Bronchial epithelial cell (primary cell): Measurements from ENCODE around the gene HSPB8. TPM values are rescaled to one million over a fixed set of nuclear protein-coding genes. Genes with fewer than 3 reads are reported as not detected.

Experiments used
- DNase-seq: peaks from one replicate; pipeline ENCODE4 v3.0.0-alpha.2; 2010; ENCODE audit warnings: low read depth
- FAIRE-seq: peaks from 2 replicates; lab custom pipeline; 2011; peaks lifted over from hg19 to GRCh38; lab: Jason Lieb, UNC
- H3K27me3 ChIP-seq: 2 replicates; pipeline ENCODE4 v1.5.1; 2011; ENCODE audit warnings: low read length; ENCODE audit not compliant: control insufficient read depth, insufficient read depth
- H3K36me3 ChIP-seq: 2 replicates; pipeline ENCODE4 v1.5.1; 2011; ENCODE audit warnings: low read length; ENCODE audit not compliant: control insufficient read depth, insufficient read depth
- H3K4me3 ChIP-seq: 2 replicates; pipeline ENCODE4 v1.5.1; 2011; ENCODE audit warnings: mild to moderate bottlenecking, low read depth, low read length, control low read depth
- total RNA-seq: library from RNA; depleted of rRNA; stranded (reverse); fragments of >200 nt; gene quantifications from 2 replicates; pipeline ENCODE4 v1.2.1, GENCODE V29; 2014
- TF ChIP-seq, protein P1 (sequence below): IDR thresholded peaks from 2 replicates; pipeline ENCODE4 v1.5.1; 2011; ENCODE audit warnings: mild to moderate bottlenecking, moderate library complexity, low read length, control low read depth, inconsistent platforms; ENCODE audit not compliant: insufficient read depth, severe bottlenecking

The HSPB8 gene, protein sequence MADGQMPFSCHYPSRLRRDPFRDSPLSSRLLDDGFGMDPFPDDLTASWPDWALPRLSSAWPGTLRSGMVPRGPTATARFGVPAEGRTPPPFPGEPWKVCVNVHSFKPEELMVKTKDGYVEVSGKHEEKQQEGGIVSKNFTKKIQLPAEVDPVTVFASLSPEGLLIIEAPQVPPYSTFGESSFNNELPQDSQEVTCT
- 0.26 and 2.4 TPM in 2 replicates for total RNA-seq

DNA sequence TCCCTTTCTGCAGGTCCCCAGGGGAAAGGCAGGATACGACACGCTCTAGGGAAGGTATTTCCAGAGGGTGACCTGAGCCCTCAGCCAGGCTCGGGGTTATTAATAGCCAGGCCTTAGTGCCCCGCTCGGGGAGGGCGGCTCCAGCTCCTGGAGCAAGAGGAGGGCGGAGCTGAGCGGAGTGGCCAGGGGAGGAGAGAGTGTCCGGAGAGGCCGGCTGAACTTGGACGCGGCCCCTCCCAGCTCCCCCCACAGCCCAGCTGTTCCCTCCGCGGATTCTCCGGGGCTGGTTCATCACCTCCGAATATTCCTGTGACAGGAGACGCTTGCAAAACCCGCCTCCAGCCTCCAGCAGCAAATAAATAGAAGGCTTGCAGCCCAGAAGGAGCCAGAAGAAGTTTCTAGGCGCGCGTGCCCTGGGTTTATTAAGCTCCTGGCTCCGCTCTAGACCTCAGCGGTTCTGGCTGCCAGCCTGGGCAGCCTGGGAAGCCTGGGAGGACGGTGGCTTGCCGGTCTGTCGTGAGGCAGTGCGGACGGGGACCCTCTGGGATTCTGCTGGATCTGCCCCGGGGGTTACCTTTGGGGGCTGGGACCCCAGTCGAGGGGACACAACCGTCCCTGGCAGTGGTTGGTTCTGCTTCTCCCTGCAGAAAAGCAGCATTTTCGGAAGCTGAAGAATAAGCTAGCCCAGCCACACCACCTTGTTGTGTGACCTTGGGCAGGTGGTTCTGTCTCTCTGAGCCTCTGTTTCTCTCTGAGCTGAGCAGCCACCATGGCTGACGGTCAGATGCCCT lies at the start of gene HSPB8:
HSPB8 (plus strand) TSS at position 388 of the 791 bp plus-strand sequence; CDS start at position 770, 382 bp downstream.
- no peaks in the 10 kb centered on the region for H3K36me3 ChIP-seq
- no peaks in the 10 kb centered on the region for H3K27me3 ChIP-seq
- peak; percentile 28 for FAIRE-seq
- H3K4me3 ChIP-seq = no peak within 1 kb of the TSS
- TF ChIP-seq, protein P1, sequence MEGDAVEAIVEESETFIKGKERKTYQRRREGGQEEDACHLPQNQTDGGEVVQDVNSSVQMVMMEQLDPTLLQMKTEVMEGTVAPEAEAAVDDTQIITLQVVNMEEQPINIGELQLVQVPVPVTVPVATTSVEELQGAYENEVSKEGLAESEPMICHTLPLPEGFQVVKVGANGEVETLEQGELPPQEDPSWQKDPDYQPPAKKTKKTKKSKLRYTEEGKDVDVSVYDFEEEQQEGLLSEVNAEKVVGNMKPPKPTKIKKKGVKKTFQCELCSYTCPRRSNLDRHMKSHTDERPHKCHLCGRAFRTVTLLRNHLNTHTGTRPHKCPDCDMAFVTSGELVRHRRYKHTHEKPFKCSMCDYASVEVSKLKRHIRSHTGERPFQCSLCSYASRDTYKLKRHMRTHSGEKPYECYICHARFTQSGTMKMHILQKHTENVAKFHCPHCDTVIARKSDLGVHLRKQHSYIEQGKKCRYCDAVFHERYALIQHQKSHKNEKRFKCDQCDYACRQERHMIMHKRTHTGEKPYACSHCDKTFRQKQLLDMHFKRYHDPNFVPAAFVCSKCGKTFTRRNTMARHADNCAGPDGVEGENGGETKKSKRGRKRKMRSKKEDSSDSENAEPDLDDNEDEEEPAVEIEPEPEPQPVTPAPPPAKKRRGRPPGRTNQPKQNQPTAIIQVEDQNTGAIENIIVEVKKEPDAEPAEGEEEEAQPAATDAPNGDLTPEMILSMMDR = no peak
- peak; percentile 20 for DNase-seq

DNA sequence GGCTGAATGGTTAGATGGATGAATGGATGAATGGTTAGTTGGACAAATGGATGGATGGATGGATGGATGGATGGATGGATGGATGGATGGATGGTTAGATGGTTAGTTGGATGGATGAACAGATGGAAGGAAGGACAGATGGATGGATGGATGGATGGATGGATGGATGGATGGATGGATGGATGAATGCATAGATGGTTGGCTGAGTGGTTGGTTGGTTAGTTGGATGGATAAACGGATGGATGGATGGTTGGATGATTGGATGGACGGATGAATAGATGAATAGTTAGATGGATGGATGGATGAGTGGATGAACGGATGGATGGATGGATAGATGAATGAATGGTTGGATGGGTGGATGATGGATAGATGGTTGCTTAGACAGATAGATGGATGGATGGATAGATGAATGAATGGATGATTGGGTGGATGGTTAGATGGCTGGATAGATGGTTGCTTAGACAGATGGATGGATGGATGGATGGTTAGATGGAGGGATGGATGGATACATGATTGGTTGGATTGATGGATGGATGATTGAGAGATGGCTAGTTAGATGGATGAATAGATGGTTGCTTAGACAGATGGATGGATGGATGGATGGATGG lies 48.8 kb upstream of the HSPB8 start:
- Histone ChIP-seq H3K4me3 (no peak overlapping the region), H3K27me3 (no peaks in the 10 kb centered on the region), H3K36me3 (no peaks in the 10 kb centered on the region)
- TF ChIP-seq, protein P1 = no peak
- FAIRE-seq = no peak
- DNase-seq = no peak

DNA sequence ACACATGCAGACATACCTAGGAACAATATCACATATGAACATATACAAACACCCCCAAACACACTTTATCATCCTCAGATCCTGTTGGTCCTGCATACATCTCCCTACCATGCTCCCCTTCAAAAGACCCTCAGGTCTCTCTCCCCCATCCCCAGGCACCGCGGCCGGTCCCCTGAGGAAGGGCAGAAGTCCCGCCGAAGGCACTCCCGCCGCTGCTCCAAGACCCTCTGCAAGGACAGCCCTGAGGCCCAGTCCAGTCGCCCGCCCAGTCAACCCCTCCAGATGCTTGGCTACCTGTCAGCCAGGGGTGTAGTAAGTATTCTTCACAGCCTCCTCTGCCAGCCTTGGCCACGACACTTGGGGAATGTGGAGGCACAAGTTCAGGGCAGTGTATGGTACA lies 48.2 kb upstream of the HSPB8 start:
- no peaks in the 10 kb centered on the region for H3K27me3 ChIP-seq
- H3K4me3 ChIP-seq = no peak overlapping the region
- DNase-seq (no peak), FAIRE-seq (no peak)
- no peaks in the 10 kb centered on the region for H3K36me3 ChIP-seq
- TF ChIP-seq, protein P1 = no peak

DNA sequence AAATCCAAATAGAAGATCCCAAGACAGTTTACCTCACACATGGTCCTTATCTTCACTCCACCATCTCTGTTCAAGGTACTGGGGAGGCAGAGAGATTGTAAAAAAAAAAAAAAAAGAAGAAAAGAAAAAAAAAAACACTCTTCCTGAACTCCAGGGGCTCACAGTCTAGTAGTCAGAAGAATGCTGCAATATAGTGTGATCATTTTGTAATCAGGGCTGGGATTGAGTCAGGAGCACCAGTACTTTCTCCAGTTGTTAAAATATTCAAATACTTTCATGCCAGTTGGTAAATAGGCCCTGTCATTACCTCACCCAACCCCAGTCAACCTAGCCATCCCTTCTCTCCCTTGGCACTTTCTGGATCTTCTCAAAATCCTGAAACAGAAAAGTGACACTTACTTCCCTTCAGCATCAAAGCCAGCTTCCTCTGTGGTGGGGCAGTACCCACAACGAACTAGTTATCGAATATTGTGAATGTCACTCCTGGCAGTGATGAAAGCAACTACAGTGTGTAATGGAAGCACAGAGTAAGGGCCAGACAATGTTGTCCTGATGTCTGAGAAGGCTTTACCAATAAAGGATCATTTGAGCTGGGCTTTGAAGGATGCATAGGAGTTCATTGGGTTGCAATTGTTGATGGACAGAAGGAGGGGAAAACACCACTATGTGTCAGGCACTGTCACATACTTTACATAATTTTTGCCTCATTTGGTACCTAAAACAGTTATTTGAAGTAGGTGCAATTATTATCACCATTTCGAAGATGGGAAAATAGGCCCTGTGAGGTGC lies 44.3 kb upstream of the HSPB8 start:
- Histone ChIP-seq H3K36me3 (no peaks in the 10 kb centered on the region), H3K27me3 (no peaks in the 10 kb centered on the region), H3K4me3 (no peak overlapping the region)
- TF ChIP-seq, protein P1 = no peak
- no peak for FAIRE-seq
- no peak for DNase-seq

DNA sequence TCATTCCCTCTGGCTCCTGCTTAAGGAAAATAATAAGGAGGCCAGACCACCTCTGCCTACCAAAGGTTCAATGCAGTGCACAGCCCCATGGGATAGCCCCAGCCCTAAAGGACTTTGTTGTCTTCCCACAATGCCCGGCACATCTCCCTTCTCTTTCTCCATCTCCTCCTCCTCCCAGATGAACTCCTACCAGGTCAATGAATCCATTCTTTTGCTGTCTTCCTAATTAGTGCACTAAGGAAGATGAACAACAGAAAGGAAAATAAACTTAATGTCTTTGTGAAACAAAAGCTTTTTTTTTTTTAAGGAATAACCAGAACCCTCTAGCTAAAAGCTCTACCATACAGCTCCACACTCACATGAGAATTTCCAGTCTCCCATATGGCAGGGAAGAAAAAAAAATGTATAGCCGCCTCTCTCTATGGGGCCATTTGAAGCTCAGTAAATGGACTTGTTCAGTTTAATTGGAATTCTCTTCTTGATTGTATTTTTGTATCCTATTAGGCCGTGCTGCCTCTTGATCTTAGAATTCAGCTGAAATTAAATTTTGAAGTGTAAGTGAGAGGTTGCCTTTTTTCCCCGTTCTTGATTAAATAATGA lies 41.8 kb upstream of the HSPB8 start:
- FAIRE-seq = no peak

More for the DNA sequence above, 41.8 kb upstream of the HSPB8 start:
- H3K27me3 ChIP-seq = no peaks in the 10 kb centered on the region
- no peaks in the 10 kb centered on the region for H3K36me3 ChIP-seq
- DNase-seq = no peak
- TF ChIP-seq, protein P1 = no peak
- H3K4me3 ChIP-seq = no peak overlapping the region
